ENCODE data around the gene MXD3.

MXD3 gene

DNA sequence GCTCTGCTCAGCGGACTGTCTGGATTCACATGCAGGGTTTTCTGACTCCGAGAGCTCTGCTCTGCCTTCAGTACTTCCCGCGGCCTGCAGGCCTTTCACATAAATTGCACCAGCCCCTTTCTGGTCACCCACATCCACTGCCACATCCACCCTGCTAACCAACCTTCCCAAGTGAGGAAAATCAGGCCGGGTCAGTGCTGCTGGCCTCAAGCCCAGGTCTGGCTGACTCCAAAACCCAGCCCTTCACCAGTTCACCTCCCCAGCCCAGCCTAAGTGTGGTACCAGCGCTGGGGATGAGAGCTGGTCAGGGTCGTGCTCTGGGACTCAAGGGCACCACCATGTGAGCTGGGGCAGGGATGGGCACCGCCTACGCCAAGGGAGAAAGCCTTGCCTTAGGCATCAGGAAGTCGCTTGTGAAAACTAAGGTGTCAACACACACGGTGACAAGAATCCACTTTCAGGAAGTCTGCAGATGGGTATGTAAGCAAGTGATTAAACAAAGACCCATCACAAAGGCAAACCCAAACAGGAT lies 27.5 kb upstream of the MXD3 start:
- Histone ChIP-seq H3K79me2 (ENCODE audit: low read length) (peaks cover 65% of the 10 kb centered on the region), H3K9ac (ENCODE audit: low read length) (no peak overlapping the region), H3K9me2 (replicated peaks; ENCODE audit: insufficient read depth, low read length) (no peaks in the 10 kb centered on the region), H3F3A (ENCODE audit: insufficient read depth, low read length) (no peaks in the 10 kb centered on the region), H3K27ac (ENCODE audit: low read length) (no peak overlapping the region), H3K36me3 (replicated peaks; ENCODE audit: insufficient read depth, low read length) (peaks cover 8% of the 10 kb centered on the region), H3K4me3 (ENCODE audit: low read length) (no peak overlapping the region), H2AFZ (ENCODE audit: low read length) (no peak overlapping the region), H3K9me3 (replicated peaks; ENCODE audit: insufficient read depth, low read length) (no peaks in the 10 kb centered on the region), H4K20me1 (ENCODE audit: insufficient read depth, low read length) (0 out of 2 replicates have a peak, but pooled peaks cover 3% of the 10 kb centered on the region), H3K27me3 (replicated peaks; ENCODE audit: insufficient read depth, low read length) (no peaks in the 10 kb centered on the region), H3K4me2 (ENCODE audit: low read depth, low read length) (no peak overlapping the region), H3K4me1 (ENCODE audit: low read length) (no peaks in the 10 kb centered on the region)
- DNase-seq: no peak
- TF ChIP-seq EZH2phosphoT487 (IDR thresholded peaks at IDR 0.05; ENCODE audit: low read length): no peak
- TF ChIP-seq, protein P1, sequence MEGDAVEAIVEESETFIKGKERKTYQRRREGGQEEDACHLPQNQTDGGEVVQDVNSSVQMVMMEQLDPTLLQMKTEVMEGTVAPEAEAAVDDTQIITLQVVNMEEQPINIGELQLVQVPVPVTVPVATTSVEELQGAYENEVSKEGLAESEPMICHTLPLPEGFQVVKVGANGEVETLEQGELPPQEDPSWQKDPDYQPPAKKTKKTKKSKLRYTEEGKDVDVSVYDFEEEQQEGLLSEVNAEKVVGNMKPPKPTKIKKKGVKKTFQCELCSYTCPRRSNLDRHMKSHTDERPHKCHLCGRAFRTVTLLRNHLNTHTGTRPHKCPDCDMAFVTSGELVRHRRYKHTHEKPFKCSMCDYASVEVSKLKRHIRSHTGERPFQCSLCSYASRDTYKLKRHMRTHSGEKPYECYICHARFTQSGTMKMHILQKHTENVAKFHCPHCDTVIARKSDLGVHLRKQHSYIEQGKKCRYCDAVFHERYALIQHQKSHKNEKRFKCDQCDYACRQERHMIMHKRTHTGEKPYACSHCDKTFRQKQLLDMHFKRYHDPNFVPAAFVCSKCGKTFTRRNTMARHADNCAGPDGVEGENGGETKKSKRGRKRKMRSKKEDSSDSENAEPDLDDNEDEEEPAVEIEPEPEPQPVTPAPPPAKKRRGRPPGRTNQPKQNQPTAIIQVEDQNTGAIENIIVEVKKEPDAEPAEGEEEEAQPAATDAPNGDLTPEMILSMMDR (IDR thresholded peaks at IDR 0.05; ENCODE audit: low read length): no peak
- no peak for TF ChIP-seq EZH2 (optimal IDR thresholded peaks at IDR 0.05; ENCODE audit: low read depth, low read length)

DNA sequence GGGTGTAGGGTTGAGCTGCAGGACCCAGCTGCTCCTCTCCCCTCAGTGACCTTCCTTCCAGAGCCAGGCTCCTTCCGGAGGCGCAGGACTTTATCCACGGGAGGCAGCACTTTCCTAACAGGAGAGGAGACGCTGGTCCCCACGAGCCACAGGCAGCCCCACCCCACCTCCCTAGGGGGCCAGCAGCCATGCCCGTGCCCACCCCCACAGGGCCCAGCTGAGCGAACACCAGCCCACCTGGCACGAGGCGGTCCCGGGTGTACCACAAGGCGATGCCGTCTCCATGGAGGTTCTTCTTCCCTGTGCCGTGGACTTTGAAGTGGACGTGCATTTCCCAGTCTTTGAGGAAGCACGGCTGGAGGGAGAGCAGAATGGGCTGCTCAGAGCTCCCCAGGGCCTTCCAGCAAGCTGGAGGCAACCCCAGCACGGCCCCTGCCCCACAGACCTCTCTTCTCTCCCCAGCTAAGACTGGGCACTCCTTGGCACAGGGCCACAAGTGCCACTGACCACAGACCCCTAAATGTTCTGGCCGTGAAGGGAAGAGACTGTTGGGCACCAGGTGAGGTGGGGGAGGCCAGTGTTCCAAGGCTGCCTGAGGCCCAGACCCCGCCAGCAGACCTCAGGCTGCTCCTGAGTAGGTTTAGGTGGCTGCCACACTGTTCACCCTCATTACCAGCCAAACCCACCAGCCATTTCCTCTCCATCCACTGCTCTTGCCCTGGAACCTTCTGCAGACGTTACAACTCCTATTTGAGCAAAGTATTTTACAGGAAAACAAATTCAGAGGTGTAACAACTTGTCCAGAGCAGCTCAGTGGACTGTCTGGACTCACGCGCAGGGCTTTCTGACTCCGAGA lies 26.8 kb upstream of the MXD3 start:
- Histone ChIP-seq H3K27me3 (replicated peaks; ENCODE audit: insufficient read depth, low read length) (no peaks in the 10 kb centered on the region), H3K79me2 (ENCODE audit: low read length) (peaks cover 59% of the 10 kb centered on the region), H4K20me1 (ENCODE audit: insufficient read depth, low read length) (0 out of 2 replicates have a peak, but pooled peaks cover 3% of the 10 kb centered on the region), H3K9me3 (replicated peaks; ENCODE audit: insufficient read depth, low read length) (no peaks in the 10 kb centered on the region), H3F3A (ENCODE audit: insufficient read depth, low read length) (no peaks in the 10 kb centered on the region), H3K9me2 (replicated peaks; ENCODE audit: insufficient read depth, low read length) (no peaks in the 10 kb centered on the region), H3K4me1 (ENCODE audit: low read length) (no peaks in the 10 kb centered on the region), H3K4me3 (ENCODE audit: low read length) (no peak overlapping the region), H2AFZ (ENCODE audit: low read length) (no peak overlapping the region), H3K36me3 (replicated peaks; ENCODE audit: insufficient read depth, low read length) (peaks cover 12% of the 10 kb centered on the region), H3K9ac (ENCODE audit: low read length) (no peak overlapping the region), H3K4me2 (ENCODE audit: low read depth, low read length) (no peak overlapping the region), H3K27ac (ENCODE audit: low read length) (no peak overlapping the region)
- TF ChIP-seq EZH2phosphoT487 (IDR thresholded peaks at IDR 0.05; ENCODE audit: low read length) (no peak), EZH2 (optimal IDR thresholded peaks at IDR 0.05; ENCODE audit: low read depth, low read length) (no peak)
- no peak for DNase-seq

DNA sequence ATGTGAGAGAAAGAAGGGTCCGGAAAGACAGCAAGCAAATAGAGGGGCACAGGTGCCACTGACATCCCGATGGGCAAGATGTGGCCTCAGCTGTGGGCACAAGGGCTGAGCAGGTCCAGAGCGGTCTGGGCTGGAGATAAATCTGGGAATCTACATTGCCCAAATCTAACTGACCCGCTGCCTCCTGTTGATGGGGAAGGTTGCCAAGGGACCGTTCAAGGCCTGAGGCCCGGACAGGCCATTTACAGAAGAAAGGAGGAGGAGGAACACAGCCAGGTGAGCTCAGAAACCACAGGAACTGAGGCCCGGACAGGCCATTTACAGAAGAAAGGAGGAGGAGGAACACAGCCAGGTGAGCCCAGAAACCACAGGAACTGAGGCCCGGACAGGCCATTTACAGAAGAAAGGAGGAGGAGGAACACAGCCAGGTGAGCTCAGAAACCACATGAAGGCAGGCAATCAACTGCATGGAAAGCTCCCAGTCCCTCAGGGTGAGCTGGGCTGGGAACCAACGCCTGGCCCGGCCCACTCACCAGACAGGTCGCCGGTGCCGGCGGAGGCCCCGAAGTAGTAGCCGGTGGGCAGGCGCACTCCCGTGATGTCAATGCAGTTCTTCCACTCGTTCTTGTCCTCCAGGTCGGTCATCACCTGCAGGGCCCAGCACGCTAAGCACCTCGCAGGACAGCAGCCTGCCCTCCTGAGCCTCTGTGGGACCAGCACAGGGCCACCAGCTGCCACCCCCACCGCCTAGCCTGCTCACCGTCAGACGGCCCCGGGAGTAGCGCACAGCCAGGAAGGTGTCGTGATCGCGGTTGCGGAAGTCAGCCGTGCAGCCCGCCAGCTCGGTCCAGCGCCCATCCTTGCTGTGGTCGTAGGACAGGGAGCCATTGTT lies 25.2 kb upstream of the MXD3 start:
- Histone ChIP-seq H2AFZ (ENCODE audit: low read length) (no peak overlapping the region), H3F3A (ENCODE audit: insufficient read depth, low read length) (no peaks in the 10 kb centered on the region), H3K4me3 (ENCODE audit: low read length) (no peak overlapping the region), H3K4me1 (ENCODE audit: low read length) (no peaks in the 10 kb centered on the region), H4K20me1 (ENCODE audit: insufficient read depth, low read length) (0 out of 2 replicates have a peak, but pooled peaks cover 3% of the 10 kb centered on the region), H3K9ac (ENCODE audit: low read length) (no peak overlapping the region), H3K27me3 (replicated peaks; ENCODE audit: insufficient read depth, low read length) (no peaks in the 10 kb centered on the region), H3K4me2 (ENCODE audit: low read depth, low read length) (no peak overlapping the region), H3K9me3 (replicated peaks; ENCODE audit: insufficient read depth, low read length) (no peaks in the 10 kb centered on the region), H3K79me2 (ENCODE audit: low read length) (peaks cover 44% of the 10 kb centered on the region), H3K9me2 (replicated peaks; ENCODE audit: insufficient read depth, low read length) (no peaks in the 10 kb centered on the region), H3K27ac (ENCODE audit: low read length) (no peak overlapping the region), H3K36me3 (replicated peaks; ENCODE audit: insufficient read depth, low read length) (peaks cover 12% of the 10 kb centered on the region)
- no peak for DNase-seq
- TF ChIP-seq, protein P1 (IDR thresholded peaks at IDR 0.05; ENCODE audit: low read length): no peak
- TF ChIP-seq EZH2phosphoT487 (IDR thresholded peaks at IDR 0.05; ENCODE audit: low read length) (no peak), EZH2 (optimal IDR thresholded peaks at IDR 0.05; ENCODE audit: low read depth, low read length) (no peak)

Measured in MM.1S (cell line).